Dedifferentiated amniotic fluid mesenchymal stem cell (primary cell): Measurements from ENCODE around the gene PILRB.
"Not testable (repeated sequence)": the region's sequence is repeated elsewhere in the genome, so short reads cannot be mapped to it uniquely, and the experiment has no call there.

Source experiments
- DNase-seq: peaks from one replicate; pipeline ENCODE4 v3.0.0-alpha.2; 2016; ENCODE audit errors: extremely low spot score

Gene PILRB

DNA sequence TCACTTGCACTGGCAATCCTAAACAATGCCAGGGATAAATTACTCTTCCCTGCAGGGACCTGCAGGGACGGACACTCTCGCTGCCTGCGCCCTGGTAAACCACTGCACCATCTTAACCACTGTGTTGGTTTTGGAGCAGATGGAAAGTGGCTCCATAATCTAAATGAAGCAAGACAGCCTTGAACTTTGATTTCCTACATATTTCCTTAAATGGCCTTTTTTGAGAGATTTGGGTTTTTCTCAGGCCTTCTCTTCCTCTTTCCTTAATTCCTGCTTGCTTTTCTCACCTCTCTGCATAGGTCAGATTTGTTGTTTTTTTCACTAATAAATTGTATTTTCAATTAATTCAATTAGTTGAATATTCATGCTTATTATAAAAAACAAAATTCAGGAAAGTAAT is 18.1 kb downstream of the PILRB start:
- DNase-seq = no peak

- no peak for DNase-seq
These were observed 20.3 kb downstream of the PILRB start for GRCh38 chr7:100378114-100378755.

DNA sequence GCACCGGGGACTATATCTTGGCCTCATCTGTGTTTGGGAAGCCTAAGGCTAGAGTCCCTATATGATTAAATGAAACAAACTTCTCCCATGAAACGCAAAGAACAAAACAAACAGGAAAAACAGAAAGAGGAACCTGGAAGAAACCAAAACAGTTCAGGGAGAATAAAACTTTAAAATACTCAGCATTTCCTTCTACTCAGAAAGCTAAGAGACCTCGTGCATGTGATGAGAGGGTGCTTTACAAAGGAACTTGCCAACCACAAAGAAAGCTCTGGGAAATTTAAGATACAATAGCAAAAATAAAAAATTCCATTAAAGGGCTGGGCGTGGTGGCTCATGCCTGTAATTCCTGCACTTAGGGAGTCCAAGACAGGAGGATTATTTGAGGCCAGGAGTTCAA is 22.3 kb downstream of the PILRB start:
- DNase-seq = no peak

DNA sequence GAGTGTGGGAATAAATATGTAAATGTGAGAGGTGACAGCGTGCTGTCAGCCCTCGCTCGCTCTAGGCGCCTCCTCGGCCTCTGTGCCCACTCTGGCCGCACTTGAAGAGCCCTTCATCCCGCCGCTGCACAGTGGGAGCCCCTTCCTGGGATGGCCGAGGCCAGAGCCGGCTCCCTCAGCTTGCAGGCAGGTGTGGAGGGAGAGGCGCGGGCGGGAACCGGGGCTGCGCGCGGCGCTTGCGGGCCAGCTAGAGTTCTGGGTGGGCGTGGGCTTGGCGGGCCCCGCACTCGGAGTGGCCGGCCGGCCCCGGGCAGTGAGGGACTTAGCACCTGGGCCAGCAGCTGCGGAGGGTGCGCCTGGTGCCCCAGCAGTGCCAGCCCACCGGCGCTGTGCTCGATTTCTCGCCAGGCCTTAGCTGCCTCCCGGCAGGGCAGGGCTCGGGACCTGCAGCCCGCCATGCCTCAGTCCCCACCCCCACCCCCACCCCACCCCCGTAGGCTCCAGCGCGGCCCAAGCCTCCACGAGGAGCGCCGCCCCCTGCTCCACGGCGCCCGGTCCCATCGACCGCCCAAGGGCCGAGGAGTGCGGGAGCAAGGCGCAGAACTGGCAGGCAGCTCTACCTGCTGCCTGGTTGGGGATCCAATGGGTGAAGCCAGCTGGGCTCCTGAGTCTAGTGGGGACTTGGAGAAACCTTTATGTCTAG is 23.8 kb downstream of the PILRB start:
- DNase-seq = not testable (repeated sequence)

DNA sequence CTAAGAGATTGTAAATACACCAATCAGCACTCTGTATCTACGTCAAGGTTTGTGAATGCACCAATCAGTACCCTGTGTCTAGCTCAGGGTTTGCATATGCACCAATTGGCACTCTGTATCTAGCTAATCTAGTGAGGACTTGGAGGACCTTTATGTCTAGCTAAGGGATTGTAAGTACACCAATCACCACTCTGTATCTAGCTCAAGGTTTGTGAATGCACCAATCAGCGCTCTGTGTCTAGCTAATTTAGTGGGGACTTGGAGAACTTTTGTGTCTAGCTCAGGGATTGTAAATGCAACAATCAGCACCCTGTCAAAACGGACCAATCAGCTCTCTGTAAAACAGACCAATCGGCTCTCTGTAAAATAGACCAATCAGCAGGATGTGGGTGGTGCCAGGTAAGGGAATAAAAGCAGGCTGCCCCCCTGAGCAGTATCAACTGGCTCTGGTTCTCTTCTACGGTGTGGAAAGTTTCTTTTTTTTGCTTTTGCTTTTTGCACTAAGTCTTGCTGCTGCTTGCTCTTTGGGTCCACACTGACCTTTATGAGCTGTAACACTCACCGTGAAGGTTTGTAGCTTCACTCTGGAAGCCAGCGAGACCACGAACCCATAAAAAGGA is 24.4 kb downstream of the PILRB start:
- DNase-seq = not testable (repeated sequence)

- no peak for DNase-seq
These were observed 26.8 kb downstream of the PILRB start for GRCh38 chr7:100384628-100385294.

- no peak for DNase-seq
These were observed 29.0 kb downstream of the PILRB start for GRCh38 chr7:100386940-100387339.

DNA sequence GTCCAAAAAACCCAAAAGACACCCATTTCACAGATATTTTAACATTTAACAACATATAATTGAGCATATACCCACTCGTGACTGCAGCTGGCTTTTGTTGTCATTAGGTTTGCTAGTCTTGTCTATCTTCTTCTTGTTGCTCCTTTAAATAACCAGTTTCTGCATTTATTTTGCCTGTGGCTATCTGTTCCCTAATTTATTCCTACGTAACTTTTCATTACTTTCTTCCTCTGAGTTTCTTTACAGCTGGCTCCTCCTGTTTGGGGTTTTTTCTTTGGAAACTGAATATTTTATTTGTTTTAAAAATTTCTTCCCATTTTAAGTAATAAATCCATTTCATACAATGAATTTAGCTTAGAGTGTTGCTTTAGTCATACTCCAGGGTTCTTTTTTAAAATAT is 29.8 kb downstream of the PILRB start:
- DNase-seq = no peak

DNA sequence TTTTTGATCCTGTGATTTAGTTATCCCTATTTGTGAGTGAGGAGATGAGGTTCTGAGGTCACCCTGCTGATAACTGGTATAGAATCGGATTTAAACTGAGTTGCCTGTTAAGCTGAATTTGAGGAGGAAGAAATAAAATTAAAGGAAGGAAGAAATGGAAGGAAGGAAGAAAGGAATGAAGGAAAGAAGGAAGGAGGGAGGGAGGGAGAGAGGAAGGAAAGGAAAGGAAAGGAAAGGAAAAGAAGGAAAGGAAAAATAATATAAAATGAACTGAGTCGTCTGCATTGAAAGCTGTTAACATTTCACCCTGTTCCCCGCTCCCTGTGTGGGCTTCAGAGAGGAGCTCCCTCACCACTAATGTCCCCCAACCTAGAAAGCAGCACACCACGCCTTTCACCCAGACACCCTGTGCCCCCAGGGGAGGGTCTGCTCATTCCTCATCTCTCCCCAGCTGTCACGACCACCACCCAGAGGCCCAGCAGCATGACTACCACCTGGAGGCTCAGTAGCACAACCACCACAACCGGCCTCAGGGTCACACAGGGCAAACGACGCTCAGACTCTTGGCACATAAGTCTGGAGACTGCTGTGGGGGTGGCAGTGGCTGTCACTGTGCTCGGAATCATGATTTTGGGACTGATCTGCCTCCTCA is 31.6 kb downstream of the PILRB start:
- DNase-seq = no peak

- no peak for DNase-seq
These were observed 32.5 kb downstream of the PILRB start for GRCh38 chr7:100390286-100391009.

DNA sequence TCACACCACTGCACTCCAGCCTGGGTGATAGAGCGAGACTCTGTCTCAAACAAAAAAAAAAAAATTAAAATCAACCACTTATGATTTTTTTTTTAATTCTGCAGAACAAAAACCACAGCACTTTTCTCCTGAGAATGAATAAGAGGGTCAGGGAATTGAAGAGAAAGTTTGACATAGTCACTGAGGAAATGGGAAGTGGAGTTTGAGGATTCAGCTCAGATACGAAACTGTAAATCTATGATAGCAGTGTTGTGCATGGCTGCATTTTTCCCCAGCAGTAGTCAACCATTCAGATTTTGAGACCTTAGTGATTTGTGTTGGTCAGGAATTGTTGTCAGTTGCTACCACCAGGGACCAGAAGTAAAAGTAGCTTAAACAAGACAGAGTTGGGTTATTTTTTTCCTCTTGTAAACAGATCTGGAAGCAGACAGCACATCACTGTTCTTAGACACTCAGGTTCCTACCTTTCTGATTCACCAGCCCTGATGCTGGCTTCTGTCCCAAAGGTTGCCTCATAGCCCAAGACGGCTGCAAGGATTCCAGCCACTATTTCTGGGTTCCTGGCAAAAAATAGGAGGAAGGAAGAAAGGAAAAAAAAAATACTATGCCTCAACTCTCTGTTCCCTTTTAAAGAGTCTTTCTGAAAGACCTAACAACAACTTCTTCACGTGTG is 35.5 kb downstream of the PILRB start:
- DNase-seq = no peak

DNA sequence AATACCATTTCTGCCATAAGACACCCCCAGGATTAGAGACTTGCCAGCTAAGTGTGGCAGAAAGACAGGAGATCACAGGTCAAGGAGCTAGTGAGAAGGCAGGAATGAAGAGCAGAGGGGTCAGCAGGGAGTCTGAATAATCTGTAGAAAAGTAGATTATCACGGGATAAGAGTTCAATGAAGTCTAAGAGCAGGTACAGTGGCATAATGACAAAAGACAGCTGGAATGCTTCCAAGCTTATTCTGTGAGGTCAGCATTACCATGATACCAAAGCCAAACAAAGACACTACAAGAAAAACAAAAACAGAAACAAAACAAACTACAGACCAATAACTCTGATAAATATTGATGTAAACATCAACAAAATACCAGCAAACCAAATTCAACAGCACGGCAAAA is 36.2 kb downstream of the PILRB start:
- no peak for DNase-seq

GRCh38 chr7:100396421-100396982 is 38.6 kb downstream of the PILRB start:
- DNase-seq = no peak

GRCh38 chr7:100397315-100398081 is 39.6 kb downstream of the PILRB start:
- DNase-seq = no peak

GRCh38 chr7:100398239-100398638 is 40.3 kb downstream of the PILRB start:
- DNase-seq = no peak

DNA sequence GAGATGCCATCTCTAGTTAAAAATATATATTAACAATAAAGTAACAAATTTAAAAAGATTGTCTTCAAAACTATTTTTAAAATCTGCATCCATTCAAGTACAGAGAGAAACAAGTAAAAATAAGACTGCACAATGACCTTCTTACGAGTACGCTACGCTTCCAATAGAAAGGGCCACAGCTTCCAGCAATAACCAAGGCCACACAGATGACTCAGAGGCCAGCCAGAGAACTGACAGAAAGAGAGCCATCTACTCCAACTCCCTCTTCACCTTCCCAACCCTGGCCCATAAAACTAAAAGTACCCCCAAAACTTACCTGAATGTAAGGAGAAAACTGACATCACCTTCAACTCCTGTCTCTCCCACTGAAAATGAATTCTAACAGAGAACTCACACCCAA is 42.1 kb downstream of the PILRB start:
- no peak for DNase-seq

- DNase-seq = no peak
These were observed 42.7 kb downstream of the PILRB start for GRCh38 chr7:100400656-100401055.

GRCh38 chr7:100401811-100402210 is 43.9 kb downstream of the PILRB start:
- no peak for DNase-seq

- no peak for DNase-seq
These were observed 44.3 kb downstream of the PILRB start for GRCh38 chr7:100402241-100402640.

DNA sequence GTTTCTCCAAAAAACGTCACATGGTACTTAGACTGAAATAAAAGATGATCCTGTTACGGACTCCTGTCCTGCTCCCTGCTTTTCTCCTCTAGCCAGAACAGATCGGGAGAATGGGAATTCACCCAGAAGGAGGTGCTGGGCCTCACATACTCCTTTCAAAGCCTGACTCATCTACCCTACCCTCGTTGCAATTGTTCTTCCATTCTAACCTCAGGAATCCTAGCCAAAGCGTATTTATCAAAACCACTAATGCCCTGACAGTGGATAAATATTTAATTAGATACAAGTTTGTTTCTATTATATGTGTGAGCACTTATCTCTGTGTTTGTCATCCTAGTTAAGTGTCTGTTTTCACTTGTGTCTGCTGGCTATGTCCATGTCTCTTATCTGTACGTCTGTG is 48.9 kb downstream of the PILRB start:
- DNase-seq = no peak
